ENCODE measurements around the gene CAPSL.

- TF ChIP-seq USF1 (IDR thresholded peaks at IDR 0.05) (no peak), NFIC (IDR thresholded peaks at IDR 0.05) (no peak), EP300 (IDR thresholded peaks at IDR 0.05; ENCODE audit: borderline replicate concordance) (no peak), TAF1 (IDR thresholded peaks at IDR 0.05; ENCODE audit: low read depth) (no peak), YY1 (IDR thresholded peaks at IDR 0.05; ENCODE audit: low read depth) (no peak), CEBPB (IDR thresholded peaks at IDR 0.05) (no peak), FOXM1 (IDR thresholded peaks at IDR 0.05; ENCODE audit: borderline replicate concordance, low read depth) (no peak), TEAD4 (IDR thresholded peaks at IDR 0.05) (no peak)
Observed at GRCh38 chr5:35971186-35971877, 32.9 kb upstream of the CAPSL start.
